ENCODE results near the gene CSAG2. TPM values are rescaled to one million over a fixed set of nuclear protein-coding genes. Genes with fewer than 3 reads are reported as not detected.
"Not testable (repeated sequence)": the region's sequence is repeated elsewhere in the genome, so short reads cannot be mapped to it uniquely, and the experiment has no call there.

Gene CSAG2
- total RNA-seq, 1 donor from 2014 or later, result 0.31 TPM

DNA sequence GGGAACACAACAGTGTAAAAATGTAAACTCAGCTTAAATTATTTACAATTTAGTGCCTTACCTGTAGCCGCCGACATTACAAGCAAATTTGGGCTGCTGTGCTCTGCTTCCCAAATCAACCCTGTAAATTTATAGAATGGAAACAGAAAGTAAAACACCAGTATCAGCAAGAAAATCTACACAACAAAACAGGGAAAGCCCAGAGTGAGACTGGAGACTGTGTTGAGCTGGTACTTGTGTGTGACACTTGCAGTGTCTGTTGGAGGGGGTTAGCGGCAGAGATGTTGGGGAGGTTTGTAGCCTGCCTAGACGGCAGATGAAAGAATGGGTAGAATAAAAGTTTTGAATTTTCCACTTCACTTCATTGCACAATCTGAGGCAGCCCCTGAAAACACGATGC lies 4.1 kb upstream of the CSAG2 start:
- DNase-seq (ENCODE audit: low spot score); H3K4me3 Mint-ChIP-seq; H3K27ac Mint-ChIP-seq; H3K27me3 Mint-ChIP-seq (ENCODE audit: insufficient read depth); H3K4me1 Mint-ChIP-seq (ENCODE audit: low read depth); H3K36me3 Mint-ChIP-seq (ENCODE audit: low read depth); H3K9me3 Mint-ChIP-seq; intact Hi-C loops (cut with micrococcal nuclease): not testable (repeated sequence)

DNA sequence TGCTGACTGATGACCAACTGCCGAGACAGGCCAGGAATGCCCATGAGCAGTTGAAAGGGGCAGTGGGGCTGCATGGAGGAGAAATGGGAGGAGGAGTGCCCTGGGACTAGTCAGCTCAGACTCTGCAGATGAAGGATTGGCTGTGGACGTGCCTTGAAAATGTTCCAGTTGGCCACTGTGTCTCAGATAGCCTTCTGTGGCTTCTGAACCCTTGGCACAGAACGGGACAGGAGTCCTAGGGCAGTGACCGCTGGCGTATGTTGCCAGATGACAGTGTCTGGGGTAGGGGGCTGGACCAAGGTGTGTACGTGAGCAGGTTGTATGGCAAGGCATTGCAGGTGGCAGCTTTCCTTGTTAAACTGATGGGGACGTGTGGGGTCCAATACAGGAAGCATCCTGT lies 2.6 kb downstream of the CSAG2 start:
- H3K4me1 Mint-ChIP-seq (ENCODE audit: low read depth); intact Hi-C loops (cut with micrococcal nuclease); H3K36me3 Mint-ChIP-seq (ENCODE audit: low read depth); H3K27me3 Mint-ChIP-seq (ENCODE audit: insufficient read depth); H3K9me3 Mint-ChIP-seq; DNase-seq (ENCODE audit: low spot score); H3K4me3 Mint-ChIP-seq; H3K27ac Mint-ChIP-seq: not testable (repeated sequence)

DNA sequence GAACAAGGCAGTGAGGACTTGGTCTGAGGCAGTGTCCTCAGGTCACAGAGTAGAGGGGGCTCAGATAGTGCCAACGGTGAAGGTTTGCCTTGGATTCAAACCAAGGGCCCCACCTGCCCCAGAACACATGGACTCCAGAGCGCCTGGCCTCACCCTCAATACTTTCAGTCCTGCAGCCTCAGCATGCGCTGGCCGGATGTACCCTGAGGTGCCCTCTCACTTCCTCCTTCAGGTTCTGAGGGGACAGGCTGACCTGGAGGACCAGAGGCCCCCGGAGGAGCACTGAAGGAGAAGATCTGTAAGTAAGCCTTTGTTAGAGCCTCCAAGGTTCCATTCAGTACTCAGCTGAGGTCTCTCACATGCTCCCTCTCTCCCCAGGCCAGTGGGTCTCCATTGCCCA lies 8.7 kb downstream of the CSAG2 start:
- H3K4me3 Mint-ChIP-seq; H3K4me1 Mint-ChIP-seq (ENCODE audit: low read depth); H3K27ac Mint-ChIP-seq; H3K9me3 Mint-ChIP-seq; H3K36me3 Mint-ChIP-seq (ENCODE audit: low read depth); DNase-seq (ENCODE audit: low spot score); intact Hi-C loops (cut with micrococcal nuclease); H3K27me3 Mint-ChIP-seq (ENCODE audit: insufficient read depth): not testable (repeated sequence)

DNA sequence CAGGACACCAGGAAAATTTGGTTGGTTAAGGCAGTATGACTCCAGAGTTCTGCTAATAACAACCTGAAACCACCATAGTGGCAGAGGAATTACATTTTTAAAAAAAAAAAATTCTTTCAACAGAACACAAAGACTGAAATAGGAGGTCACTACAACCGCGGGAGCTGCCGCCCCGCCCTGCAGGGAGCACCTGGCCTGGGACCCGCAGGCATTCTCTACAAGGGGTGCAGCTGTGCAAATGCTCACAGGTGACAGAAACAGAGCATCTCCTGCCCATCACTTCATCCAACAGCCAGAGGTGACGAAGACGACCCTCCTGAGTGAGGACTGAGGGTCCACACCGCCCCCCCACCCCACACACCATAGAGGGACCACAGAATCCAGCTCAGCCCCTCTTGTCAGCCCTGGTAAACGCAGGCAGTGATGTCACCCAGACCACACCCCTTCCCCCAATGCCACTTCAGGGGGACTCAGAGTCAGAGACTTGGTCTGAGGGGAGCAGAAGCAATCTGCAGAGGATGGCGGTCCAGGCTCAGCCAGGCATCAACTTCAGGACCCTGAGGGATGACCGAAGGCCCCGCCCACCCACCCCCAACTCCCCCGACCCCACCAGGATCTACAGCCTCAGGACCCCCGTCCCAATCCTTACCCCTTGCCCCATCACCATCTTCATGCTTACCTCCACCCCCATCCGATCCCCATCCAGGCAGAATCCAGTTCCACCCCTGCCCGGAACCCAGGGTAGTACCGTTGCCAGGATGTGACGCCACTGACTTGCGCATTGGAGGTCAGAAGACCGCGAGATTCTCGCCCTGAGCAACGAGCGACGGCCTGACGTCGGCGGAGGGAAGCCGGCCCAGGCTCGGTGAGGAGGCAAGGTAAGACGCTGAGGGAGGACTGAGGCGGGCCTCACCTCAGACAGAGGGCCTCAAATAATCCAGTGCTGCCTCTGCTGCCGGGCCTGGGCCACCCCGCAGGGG lies 10.8 kb downstream of the CSAG2 start, which contains the start of gene MAGEA3:
TSS of gene MAGEA3 (plus strand) at position 843 of the 980 bp plus-strand sequence. CDS start 2,039 bp downstream, outside the sequence.
- H3K36me3 Mint-ChIP-seq (ENCODE audit: low read depth); H3K4me1 Mint-ChIP-seq (ENCODE audit: low read depth); H3K27ac Mint-ChIP-seq; H3K27me3 Mint-ChIP-seq (ENCODE audit: insufficient read depth); intact Hi-C loops (cut with micrococcal nuclease); H3K9me3 Mint-ChIP-seq; DNase-seq (ENCODE audit: low spot score); H3K4me3 Mint-ChIP-seq: not testable (repeated sequence)

DNA sequence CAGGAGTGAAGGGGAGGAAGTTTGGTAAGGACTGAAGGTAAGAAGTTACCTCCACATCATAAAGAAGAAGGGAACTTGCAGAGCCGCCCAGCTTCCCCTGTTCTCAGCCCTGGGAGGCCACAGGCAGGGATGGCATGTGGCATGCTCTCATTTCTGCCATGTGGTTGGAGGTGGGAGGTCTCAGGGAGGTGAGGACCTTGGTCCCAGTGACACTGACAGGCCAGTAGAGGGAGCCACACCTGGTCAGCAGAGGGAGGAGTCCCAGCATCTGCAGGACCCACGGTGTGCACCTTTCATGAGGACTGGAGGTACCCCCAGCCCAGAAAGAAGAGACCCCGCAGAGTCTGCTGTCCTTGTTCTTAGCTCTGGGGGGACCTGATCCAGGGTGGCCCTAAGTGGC lies 28.1 kb downstream of the CSAG2 start:
- H3K27ac Mint-ChIP-seq; H3K9me3 Mint-ChIP-seq; H3K36me3 Mint-ChIP-seq (ENCODE audit: low read depth); intact Hi-C loops (cut with micrococcal nuclease); DNase-seq (ENCODE audit: low spot score); H3K4me1 Mint-ChIP-seq (ENCODE audit: low read depth); H3K27me3 Mint-ChIP-seq (ENCODE audit: insufficient read depth); H3K4me3 Mint-ChIP-seq: not testable (repeated sequence)

DNA sequence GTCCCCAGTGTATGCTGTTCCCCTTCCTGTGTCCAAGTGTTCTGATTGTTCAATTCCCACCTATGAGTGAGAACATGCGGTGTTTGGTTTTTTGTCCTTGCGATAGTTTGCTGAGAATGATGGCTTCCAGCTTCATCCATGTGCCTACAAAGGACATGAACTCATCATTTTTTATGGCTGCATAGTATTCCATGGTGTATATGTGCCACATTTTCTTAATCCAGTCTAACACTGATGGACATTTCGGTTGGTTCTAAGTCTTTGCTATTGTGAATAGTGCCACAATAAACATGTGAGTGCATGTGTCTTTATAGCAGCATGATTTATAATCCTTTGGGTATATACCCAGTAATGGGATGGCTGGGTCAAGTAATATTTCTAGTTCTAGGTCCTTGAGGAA lies 34.4 kb downstream of the CSAG2 start:
- H3K4me1 Mint-ChIP-seq (ENCODE audit: low read depth); H3K36me3 Mint-ChIP-seq (ENCODE audit: low read depth); intact Hi-C loops (cut with micrococcal nuclease): not testable (repeated sequence)

DNA sequence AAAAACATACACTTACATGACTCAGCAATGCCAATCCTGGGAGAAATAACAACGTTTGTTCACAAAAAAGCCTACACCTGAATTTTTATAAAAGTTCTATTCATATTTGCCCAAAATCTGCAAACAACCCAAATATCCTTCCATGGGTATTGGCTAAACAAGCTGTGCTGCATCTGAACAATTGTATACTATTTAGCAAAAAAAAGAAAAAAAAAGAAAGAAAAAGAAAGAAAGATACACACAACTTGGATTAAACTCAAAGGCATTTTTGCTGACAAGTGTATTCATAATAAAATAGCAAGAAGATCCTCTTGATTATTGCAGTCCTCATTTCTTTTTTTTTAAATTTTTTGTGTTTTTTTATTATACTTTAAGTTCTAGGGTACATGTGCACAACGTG lies 34.9 kb downstream of the CSAG2 start:
- H3K4me3 Mint-ChIP-seq, result no peak overlapping the region

More for the DNA sequence above, 34.4 kb downstream of the CSAG2 start:
- H3K9me3 Mint-ChIP-seq; H3K27ac Mint-ChIP-seq; H3K27me3 Mint-ChIP-seq (ENCODE audit: insufficient read depth); H3K4me3 Mint-ChIP-seq; DNase-seq (ENCODE audit: low spot score): not testable (repeated sequence)

DNA sequence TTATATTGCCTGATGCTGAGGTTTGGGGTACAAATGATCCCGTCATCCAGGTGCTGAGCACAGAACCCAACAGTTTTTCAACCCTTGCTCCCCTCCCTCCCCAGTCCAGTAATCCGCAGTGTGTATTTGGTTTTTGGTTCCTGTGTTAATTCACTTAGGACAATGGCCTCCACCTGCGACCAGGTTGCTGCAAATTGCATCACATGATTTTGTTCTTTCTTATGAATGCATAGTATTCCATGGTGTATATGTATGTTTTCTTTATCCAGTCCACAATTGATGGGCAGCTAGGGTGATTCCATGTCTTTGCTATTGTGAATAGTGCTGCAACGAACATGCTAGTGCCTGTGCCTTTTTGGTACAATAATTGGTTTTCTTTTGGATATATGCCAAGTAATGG lies 46.0 kb downstream of the CSAG2 start:
- H3K9me3 Mint-ChIP-seq, result no peaks in the 10 kb centered on the region
- intact Hi-C loops (cut with micrococcal nuclease), result no loop called here
- H3K4me1 Mint-ChIP-seq (ENCODE audit: low read depth), result no peaks in the 10 kb centered on the region

More for the DNA sequence above, 34.9 kb downstream of the CSAG2 start:
- intact Hi-C loops (cut with micrococcal nuclease), result no loop called here
- H3K27ac Mint-ChIP-seq, result no peak overlapping the region
- no peak for DNase-seq (ENCODE audit: low spot score)
- no peaks in the 10 kb centered on the region for H3K4me1 Mint-ChIP-seq (ENCODE audit: low read depth)
- H3K9me3 Mint-ChIP-seq, result no peaks in the 10 kb centered on the region
- peaks cover 3% of the 10 kb centered on the region for H3K27me3 Mint-ChIP-seq (ENCODE audit: insufficient read depth)
- H3K36me3 Mint-ChIP-seq (ENCODE audit: low read depth), result no peaks in the 10 kb centered on the region

DNA sequence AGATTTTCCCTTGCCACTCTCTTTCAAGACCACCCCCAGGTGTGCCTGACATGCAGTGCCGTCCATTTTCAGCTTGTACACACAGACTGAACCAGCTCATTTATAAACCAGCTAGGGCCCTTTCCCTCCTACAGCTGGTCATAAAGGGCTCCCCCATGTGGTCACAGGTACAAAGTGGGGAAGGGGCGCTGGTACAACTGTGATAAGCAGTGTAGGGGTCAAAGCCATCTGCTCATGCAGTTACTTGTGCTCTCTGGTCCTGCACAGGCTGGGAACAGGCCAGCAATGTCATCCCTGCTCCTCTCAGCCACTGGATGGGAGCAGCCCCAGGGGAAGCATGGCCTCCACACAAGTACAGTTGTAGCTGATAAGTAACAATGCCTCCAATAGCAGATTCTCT lies 50.8 kb downstream of the CSAG2 start:
- DNase-seq (ENCODE audit: low spot score), result no peak
- Mint-ChIP-seq H3K9me3 (no peaks in the 10 kb centered on the region), H3K4me1 (ENCODE audit: low read depth) (no peaks in the 10 kb centered on the region), H3K27ac (no peak overlapping the region), H3K27me3 (ENCODE audit: insufficient read depth) (peaks cover 5% of the 10 kb centered on the region), H3K4me3 (no peak overlapping the region), H3K36me3 (ENCODE audit: low read depth) (no peaks in the 10 kb centered on the region)
- intact Hi-C loops (cut with micrococcal nuclease), result no loop called here

More for the DNA sequence above, 46.0 kb downstream of the CSAG2 start:
- Mint-ChIP-seq H3K4me3 (no peak overlapping the region), H3K27ac (no peak overlapping the region), H3K36me3 (ENCODE audit: low read depth) (no peaks in the 10 kb centered on the region), H3K27me3 (ENCODE audit: insufficient read depth) (peaks cover 3% of the 10 kb centered on the region)
- no peak for DNase-seq (ENCODE audit: low spot score)

Other genes with a start within 250 kb of the CSAG2 start
- not detected in 2 replicates for gene GABRQ, start 71.4 kb downstream of the CSAG2 start, total RNA-seq
- gene MAGEA3, start 10.5 kb downstream of the CSAG2 start, total RNA-seq, result not detected in 2 replicates
- gene MAGEA2B, start 5.4 kb upstream of the CSAG2 start, total RNA-seq, result not detected in 2 replicates
- not detected in 2 replicates for gene CSAG1, start 24.4 kb upstream of the CSAG2 start, total RNA-seq
- not detected in 2 replicates for gene MAGEA12, start 24.5 kb upstream of the CSAG2 start, total RNA-seq
- not detected in 2 replicates for gene MAGEA2, start 44.6 kb upstream of the CSAG2 start, total RNA-seq
- 0.73 and 0.78 TPM in 2 replicates for gene CSAG3, start 49.9 kb upstream of the CSAG2 start, total RNA-seq
- gene MAGEA6, start 60.4 kb upstream of the CSAG2 start, total RNA-seq, result not detected in 2 replicates
- 9.0 and 9.8 TPM in 2 replicates for gene CETN2, start 121.5 kb upstream of the CSAG2 start, total RNA-seq
- gene NSDHL, start 121.8 kb upstream of the CSAG2 start, total RNA-seq, result 24.0 and 24.9 TPM in 2 replicates
- gene ZNF185, start 188.8 kb upstream of the CSAG2 start, total RNA-seq, result 0.54 and 0.73 TPM in 2 replicates

Data from activated T-helper 1 cell treated with anti-CD3 and anti-CD28 coated beads, Interleukin-12 subunit alpha, Interleukin-12 subunit beta, Interleukin-2, Interleukin-4 antibody, amounts not matched to agents 30 ng/mL and 10 ng/mL and 1 ng/mL, durations not matched to agents 14 hours and 24 hours and 36 hours (primary cell).